Anterior cingulate cortex (tissue), 58 donors: Measurements from ENCODE around the gene DGKI.
"Not testable (repeated sequence)": the region's sequence is repeated elsewhere in the genome, so short reads cannot be mapped to it uniquely, and the experiment has no call there.

Experiments used
- DNase-seq, 58 donors: peaks; one replicate each; lab custom pipeline; 2025; lab: John Stamatoyannopoulos, UW

The DGKI gene

GRCh38 chr7:137753948-137754851 lies 92.6 kb downstream of the DGKI start:
- DNase-seq, result peak in 27 of 58 donors; percentile 5 to 61 (median 20)

GRCh38 chr7:137753575-137753947 lies 93.2 kb downstream of the DGKI start:
- DNase-seq, result no peak

GRCh38 chr7:137753067-137753466 lies 93.7 kb downstream of the DGKI start:
- no peak for DNase-seq

- DNase-seq, result no peak
Observed at GRCh38 chr7:137751361-137752009, 95.3 kb downstream of the DGKI start.

- DNase-seq, result no peak
Observed at GRCh38 chr7:137747359-137748031, 99.3 kb downstream of the DGKI start.

GRCh38 chr7:137743021-137743420 lies 103.8 kb downstream of the DGKI start:
- no peak for DNase-seq

- DNase-seq, result peak in 5 of 58 donors; percentile 1 to 18 (median 6)
Observed at GRCh38 chr7:137742051-137742450, 104.7 kb downstream of the DGKI start.

- no peak for DNase-seq
Observed at GRCh38 chr7:137741443-137741842, 105.3 kb downstream of the DGKI start.

GRCh38 chr7:137734221-137734620 lies 112.6 kb downstream of the DGKI start:
- DNase-seq, result no peak

- DNase-seq, result no peak
Observed at GRCh38 chr7:137732168-137732567, 114.6 kb downstream of the DGKI start.

GRCh38 chr7:137731436-137731835 lies 115.3 kb downstream of the DGKI start:
- no peak for DNase-seq

GRCh38 chr7:137728426-137728825 lies 118.3 kb downstream of the DGKI start:
- DNase-seq, result no peak

- DNase-seq, result no peak
Observed at GRCh38 chr7:137727413-137727812, 119.4 kb downstream of the DGKI start.

- peak in 20 of 58 donors; percentile 3 to 54 (median 14) for DNase-seq
Observed at GRCh38 chr7:137718355-137718754, 128.4 kb downstream of the DGKI start.

GRCh38 chr7:137717811-137718271 lies 128.9 kb downstream of the DGKI start:
- peak in 17 of 58 donors; percentile 2 to 52 (median 20) for DNase-seq

- DNase-seq, result no peak
Observed at GRCh38 chr7:137717045-137717444, 129.7 kb downstream of the DGKI start.

- no peak for DNase-seq
Observed at GRCh38 chr7:137716061-137716460, 130.7 kb downstream of the DGKI start.

GRCh38 chr7:137715533-137715932 lies 131.2 kb downstream of the DGKI start:
- no peak for DNase-seq

- DNase-seq, result no peak
Observed at GRCh38 chr7:137715121-137715520, 131.7 kb downstream of the DGKI start.

GRCh38 chr7:137706330-137706729 lies 140.4 kb downstream of the DGKI start:
- DNase-seq, result not testable (repeated sequence)

- DNase-seq, result no peak
Observed at GRCh38 chr7:137704723-137705122, 142.1 kb downstream of the DGKI start.
